Measurements from ENCODE around the gene PARP16.
A peak's percentile ranks its signal among the peaks of the same experiment; 100 is the strongest.

The PARP16 gene, protein sequence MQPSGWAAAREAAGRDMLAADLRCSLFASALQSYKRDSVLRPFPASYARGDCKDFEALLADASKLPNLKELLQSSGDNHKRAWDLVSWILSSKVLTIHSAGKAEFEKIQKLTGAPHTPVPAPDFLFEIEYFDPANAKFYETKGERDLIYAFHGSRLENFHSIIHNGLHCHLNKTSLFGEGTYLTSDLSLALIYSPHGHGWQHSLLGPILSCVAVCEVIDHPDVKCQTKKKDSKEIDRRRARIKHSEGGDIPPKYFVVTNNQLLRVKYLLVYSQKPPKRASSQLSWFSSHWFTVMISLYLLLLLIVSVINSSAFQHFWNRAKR

DNA sequence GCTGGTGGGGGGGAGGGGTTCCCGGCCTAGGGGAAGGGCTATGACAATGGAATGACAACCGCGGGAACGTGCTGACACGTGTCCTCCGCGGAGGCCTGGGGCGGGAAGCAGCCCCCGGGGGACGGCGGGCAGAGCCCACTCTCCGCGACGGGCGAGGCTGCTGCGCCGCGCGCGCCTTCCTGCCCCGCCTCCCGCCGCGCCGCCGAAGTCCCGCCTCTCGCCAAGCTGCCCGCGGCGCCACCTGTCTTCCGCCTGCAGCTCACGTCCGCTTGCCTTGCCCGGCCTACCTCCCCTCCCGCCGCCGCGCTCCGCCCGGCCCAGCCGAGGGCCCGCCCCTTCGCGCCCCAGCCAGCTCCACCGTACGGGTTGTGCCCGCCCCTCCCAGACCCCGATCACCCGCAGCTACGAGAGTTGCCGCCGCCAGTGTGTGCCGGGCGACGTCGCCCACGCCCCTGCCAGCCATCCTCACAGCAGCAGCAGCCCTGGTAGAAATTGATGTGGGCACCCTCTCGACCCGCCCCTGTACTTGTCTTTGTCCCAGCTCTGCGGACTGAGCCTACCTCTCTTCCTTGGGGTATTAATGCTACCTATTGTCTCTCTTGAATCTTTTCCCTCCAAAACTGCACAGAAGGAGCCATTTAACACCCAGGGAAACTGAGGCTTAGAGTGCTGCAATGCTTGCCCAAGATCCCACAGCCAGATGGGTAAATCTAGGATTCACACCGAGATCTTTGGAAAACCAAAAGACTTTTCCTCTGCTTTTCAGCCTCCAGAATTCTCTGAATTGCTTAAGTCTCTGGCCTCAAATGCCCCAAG lies at the start of gene PARP16:
Gene PARP16 (minus strand): TSS at position 180 of the 816 bp plus-strand sequence. CDS start 457 bp downstream, outside the sequence.
- DNase-seq, result peak; percentile 96

DNA sequence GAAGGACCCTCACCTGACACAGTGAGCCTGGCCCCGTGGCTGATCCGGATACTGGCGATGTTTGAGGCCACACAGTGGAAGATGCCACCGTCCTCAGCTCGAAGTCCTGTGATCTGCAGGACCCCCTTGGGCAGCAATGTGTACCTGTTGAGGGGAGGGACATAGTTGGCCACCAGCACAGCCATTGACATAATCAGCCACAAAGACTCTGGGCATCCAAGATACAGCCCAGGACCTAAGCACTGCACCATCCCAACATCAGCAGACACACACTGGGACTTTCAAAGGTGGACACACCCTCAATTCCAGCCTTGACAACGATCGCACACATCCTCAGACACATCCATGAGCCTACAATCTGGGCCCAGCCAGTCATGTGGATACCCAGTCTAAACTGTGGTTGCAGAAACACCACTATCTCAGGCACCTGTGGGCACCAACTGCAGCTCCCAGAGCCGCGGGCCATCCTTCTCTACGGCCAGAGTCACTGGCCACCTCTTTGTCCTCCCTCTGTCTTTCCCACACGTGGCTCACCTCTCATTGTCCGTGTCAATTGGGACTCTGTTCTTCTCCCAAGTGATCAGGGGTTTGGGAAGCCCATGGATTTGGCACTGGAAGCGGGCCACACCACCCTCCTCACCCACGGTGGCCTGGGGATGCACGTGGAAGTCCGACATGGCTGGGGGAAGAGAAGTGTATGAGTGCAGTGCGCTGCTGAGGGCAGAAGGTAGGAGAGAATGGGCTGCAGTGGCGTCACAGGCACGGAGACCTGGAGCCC lies 48.8 kb upstream of the PARP16 start:
- DNase-seq, result no peak

DNA sequence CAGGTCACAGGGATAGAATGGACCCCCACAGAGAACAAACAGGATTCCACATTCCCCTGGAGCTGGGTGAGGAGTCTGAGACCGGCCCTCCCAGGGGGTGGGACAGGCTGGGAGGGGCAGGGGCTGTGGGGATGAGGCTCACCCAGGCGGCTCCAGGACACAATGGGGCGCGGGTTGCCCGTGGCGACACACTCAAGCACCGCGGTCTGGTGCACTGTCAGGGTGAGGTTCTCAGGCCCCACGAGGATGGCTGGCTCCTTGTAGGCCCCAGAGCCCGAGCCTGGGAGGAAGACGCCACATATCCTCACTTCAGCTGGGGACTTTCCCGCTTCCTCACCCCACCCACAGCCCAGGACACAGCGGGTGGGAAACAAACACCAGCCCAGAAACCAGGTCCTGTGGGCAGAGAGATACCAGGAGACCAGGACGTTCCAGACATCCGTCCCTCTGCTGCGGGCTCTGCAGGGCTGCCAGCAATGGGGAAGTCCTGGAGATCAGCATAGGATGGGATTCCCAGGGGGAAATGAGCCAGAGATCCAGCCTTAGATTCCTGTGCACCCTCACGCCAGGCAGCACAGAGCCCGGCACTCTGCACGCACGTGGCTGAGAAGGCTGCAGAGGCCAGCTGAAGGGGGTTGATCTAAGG lies 48.0 kb upstream of the PARP16 start:
- no peak for DNase-seq

DNA sequence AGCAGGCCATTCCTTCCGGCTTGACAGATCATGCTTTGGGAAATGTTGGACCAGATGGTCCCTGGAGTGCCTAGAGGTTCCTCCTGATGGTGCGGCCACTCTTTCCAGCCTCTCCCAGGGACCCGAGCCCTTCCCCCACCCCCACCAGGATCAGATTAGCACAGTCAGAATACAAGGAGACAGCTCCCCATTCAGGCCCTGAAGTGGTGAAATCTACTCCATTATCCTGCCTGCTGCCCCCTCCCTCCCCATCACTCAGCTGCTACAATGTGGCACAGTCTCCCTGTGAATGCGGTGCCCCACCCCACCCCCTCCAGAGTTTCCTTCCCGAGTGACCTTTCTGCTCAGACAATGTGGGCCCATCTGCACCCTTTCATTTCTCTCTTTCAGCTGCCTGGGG lies 47.2 kb upstream of the PARP16 start:
- DNase-seq, result no peak

DNA sequence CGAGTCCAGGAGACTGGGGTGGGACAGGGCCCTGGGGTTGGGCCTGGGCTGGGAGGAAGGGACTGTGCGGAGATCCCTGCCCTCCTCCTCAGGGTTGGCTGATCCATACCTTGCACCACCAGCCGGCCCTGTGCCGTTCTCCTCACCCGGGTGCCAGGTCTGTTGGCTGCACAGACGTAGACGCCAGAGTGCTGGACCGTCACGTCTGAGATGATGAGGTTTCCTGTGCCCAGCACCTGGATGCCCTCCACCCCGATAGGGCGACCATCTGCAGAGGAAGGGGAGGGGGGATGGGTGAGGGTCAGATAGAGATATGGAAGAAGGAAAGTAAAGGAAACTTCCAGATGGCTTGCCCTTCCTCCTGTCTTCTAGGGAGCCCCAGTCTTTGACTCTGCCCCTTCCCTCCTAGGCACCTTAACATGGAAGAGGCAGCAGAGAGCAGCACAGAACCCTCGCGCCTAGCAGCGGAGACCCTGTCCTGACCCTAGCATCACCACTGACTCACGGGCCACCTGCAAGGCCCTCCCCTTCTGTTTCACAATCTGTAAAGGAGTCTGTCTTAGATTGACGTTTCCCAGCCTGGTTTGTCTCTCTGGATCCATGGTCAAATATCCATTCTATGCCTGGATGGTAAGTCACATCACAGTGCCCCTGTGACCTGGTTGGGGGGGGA lies 46.6 kb upstream of the PARP16 start:
- no peak for DNase-seq

DNA sequence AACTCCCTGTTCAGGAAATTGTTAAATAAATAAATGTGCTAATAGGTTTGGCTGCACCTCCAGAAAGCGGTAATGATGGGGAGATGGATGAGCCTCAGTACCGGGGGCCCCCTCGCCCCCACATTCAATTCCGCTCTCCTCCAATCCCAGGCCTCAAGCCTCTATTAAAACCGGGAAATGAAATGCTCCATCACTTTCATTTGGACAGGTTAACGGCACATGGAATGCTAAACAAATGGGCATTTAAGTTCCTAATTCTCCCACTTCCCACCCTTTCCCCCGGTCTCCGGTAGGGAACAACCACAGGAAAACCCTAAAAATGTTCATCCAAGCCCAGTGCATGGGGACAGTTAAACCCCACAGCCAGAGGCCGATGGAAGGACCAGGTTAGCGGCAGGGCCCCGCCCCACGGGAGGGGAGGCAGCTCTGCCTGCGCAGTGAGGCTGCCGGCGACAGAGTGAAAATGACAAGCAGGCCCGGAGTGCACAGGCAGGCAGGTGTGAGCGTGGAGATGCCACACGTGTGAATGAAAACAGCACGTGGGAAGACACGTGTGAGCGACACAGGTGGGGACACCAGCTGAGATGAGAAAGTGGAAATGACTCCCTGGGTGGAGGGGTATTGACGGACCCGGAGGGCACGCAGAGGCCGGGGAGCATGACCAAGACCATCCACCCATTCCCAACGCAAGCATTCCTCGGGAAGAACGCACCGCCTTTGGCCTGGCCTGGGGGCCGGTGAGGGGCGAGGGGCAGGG lies 45.9 kb upstream of the PARP16 start:
- no peak for DNase-seq

DNA sequence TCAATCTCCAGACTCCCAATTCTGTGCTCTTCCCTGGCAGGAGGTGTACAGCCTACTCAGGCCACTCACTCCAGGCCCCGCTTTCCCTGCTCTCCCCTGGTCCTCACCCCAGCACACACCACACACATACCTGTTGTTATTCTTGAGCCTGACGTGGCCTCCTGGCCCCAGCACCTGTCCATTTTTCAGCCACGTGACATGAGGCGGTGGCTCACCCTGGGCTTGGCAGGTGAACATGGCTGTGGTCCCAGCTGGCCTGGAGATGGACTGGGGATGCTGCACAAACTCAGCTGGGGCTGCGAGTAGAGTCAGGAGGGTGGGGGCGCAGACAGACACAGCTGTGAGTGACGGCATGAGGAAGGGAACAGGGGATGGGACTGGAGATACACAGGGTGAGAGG lies 45.1 kb upstream of the PARP16 start:
- DNase-seq, result no peak

DNA sequence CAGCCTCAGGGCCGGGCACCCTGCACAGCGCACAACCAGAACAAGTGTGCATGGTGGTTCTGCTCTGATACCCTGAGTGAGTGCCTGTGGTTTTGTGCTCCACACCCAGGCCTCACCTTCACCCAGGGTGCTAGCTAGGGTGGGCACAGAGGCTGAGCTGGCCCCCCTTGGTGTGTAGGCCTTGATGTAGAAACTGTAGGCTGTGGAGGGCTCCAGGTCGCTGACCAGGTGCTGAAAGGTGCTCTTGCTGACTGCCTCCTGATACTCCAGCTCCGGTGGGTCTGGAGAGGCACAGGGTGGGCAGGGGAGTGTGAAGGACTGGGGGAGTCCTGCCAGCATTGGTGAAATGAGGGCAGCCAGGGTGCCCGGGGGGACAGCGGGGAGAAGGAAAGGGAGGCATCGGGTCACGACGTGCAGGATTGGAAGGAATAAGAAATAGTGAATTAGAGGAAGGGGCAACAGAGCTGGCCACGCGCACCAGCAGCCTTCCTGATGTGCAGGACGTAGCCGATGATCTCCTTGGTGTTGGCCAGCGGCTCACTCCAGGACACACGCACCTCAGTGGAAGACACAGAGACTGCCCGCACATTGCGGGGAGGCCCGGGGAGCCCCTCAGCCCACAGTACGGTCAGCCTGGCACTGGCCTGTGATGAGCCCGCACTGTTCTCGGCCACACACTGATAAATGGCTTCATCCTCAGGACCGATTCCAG lies 44.4 kb upstream of the PARP16 start:
- no peak for DNase-seq

DNA sequence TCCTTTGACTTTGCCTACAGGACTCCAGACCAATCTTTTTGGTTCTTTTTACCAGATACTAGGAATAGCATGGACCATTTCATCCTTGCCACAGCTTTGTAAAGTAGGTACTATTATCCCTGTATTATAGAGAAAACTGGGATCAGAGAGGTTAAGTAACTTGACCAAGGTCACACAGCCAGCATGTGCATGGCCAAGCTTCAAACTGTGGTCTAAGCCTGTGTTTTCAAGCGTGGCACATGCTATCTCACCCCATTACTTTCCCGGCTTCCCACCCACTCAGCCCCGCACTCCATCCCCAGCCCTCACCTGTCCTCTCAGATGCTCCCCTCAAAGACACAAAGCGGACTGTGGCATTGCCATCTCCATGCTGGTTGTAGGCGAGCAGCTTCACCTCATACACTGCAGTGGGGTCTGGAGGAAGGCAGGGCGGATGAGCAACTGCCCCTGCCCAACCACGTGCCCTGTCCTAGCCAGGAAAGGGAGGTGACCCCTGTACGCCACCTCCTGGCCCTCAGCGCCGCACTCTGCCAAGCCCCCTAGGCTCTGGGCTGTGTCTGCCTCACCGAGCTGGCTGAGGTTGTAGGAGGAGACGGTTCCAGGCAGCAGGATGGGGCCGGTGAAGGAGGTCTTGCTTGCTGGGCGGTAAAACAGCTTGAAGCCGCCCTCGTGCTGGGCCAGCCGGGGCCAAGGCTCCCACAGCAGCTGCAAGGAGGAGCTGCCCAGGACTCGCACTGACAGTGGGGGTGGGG lies 43.5 kb upstream of the PARP16 start:
- DNase-seq, result no peak

DNA sequence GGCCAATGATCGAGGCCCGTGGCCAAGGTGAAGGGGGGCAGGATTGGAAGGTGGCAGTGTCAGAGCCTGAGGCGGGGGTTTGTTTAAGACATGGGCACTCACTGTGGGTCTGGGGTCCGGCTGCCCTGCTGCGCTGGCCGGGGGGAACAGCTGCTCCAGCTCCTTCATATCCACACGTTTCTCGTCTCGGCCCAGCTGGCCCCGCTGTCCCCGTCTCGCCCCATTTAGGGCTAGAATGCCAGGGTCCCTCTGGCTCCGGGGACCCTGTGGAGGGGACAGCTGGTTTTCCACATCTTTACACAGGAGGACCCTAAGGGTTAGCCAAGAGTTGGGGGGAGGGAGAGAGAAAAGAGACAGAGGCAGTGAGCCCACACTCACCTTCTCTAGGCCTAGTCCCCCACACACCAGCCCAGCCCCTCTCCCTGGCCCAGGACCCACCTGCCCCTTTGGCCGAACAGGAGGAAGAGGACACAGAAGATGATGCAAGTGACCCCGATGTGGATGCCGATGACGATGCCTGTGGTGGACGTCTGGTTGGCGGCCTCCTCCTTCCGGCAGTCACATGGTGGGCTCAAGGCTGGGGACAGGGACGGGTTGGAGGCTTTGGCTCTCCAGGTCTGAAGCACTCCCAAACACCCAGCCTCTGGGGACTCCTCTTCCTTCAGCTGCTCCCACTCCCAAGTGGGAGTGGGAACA lies 42.8 kb upstream of the PARP16 start:
- DNase-seq, result no peak

DNA sequence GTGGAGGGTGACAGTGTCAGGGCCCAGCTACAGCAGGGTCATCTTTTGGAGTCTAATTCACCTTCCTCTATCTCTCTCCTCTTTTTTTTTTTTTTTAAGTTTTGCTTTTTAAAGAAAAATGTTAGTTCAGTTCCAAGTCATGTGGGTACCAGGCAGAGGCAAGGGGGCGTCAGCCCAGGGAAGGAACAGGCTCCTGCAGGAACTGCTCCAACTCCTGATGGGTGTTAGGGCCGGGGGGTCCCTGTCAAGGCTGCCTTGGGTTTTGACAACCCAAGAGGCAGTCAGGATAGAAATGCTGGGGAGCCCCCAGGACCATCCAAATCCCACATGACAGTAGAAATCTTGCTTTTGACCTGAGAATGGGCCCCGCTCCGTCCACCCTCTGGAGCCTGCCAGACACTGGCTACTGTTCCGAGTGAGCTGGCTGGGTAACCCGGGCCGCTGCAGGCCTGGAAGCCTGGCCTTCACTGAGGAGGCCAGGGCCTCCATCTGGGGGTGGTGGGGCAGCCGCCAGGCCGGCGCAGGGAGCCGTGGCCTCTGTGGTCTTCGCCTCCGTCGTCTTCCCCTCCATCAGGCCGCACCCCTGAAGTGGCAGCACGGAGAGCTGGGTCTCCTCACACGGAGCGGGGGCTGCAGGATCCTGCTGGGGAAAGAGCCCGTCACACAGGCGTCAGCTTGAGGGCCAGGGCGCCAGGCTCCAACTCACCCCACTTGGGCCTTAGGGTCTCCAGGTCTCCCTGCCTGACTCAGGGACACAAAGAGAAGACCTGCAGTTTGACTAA lies 42.0 kb upstream of the PARP16 start:
- no peak for DNase-seq

DNA sequence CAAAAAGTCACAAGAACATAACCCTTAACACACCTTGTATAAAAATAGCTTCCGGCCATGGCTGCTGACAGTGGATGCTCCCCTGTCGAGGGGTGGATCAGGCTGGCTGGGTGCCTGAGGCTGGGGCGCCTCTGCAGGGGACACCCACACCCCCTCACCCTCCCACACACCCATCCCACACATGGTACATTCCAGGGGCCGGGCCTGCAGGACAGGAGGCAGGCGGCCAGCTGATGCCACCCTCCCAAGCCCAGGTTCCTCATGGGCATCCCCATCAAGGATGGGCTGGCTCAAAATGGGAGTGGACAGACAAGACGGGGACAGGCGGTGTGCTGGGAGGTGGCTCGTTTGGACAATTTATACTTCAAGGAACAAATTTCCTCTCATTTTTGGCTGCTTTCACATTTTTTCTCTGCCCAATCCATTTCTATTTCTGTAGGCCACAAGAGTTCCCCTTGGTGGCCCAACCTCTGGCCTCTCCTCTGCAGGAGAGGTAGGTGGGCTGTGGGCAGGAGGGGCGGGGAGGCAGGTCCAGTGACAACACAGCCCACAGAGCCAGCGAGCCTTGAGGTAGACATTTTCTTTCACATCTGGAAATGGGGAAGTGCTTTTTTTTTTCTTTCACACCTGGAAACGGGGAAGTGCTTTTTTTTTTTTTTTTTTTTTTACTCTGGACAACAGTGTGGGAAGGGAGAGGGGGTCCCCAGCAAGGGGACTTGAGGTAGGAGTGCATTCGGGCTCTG lies 41.1 kb upstream of the PARP16 start:
- no peak for DNase-seq

DNA sequence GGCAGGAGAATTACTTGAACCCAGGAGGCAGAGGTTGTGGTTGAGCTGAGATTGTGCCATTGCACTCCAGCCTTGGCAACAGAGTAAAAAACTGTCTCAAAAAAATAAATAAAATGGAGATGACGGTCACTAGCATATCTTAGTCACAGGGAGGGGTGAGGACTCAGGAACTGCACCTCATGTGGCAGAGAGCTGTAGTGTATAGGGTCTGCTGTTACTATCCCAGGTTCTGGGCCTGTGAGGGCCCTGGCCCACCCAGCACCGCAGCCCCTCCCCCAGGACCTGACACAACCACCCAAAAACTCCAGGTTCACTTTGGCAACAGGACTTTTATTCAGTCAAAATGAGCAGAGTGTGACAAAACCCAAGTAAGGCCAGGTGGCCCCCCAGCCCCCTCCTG lies 40.1 kb upstream of the PARP16 start:
- DNase-seq, result no peak

DNA sequence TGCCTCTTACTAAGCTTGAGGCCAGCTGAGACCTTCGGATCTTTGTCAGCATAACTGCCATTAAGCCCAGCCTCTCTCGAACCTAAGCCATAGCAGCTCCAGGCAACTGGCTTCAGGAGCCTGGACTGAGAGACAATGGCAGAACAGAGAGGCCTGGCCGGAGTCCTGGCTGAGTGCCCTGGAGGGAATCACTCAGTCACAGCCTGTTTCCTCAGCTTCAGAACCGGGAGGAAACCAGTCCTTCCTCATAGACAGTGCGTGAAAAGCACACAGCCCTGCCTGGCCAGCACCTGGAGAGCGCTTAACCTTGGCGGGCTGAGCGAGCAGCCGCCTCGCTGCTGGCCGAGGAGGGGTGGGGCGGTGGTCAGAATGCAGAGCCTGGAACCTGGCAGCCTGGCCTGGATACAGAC lies 39.4 kb upstream of the PARP16 start:
- no peak for DNase-seq

DNA sequence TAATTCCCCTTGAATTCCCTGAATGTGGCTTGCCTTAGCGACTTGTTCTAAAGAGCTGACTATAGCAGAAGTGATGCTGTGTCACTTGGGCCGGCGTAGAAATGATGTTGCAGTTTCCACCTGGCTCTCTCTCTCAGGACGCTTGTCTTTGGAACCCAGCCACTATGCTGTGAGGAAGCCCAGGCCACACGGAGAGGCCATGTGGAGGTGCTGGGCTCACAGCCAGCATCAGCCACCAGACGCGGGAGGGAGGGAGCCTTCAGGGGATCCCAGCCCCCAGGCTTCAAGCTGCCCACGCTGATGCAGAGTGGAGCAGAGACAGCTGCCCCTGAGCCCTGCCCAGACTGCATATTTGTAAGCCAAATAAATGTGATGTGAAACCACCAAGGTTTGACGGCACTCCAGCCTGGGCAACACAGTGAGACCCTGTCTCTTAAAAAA lies 36.4 kb upstream of the PARP16 start:
- DNase-seq, result no peak

DNA sequence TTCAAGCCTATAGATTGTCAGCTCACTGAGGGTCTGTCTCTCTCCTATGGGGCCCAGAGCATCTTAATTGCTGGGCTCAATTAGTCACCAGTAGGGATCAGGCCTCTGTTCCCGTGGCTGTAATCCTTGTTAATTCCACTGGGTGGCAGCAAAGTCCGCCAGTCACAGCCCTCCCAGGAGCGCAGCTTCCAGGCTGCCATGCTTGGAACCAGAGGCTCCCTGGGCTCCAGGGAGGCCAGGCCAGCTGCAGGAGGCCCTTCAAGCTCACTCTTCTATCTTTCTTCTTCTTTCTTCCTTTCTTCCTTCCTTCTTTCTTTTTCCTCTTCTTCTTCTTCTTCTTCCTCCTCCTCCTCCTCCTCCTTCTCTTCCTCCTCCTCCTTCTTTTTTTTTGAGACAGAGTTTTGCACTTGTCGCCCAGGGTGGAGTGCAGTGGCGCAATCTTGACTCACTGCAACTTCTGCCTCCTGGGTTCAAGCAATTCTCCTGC lies 32.2 kb upstream of the PARP16 start:
- DNase-seq, result peak; percentile 89

DNA sequence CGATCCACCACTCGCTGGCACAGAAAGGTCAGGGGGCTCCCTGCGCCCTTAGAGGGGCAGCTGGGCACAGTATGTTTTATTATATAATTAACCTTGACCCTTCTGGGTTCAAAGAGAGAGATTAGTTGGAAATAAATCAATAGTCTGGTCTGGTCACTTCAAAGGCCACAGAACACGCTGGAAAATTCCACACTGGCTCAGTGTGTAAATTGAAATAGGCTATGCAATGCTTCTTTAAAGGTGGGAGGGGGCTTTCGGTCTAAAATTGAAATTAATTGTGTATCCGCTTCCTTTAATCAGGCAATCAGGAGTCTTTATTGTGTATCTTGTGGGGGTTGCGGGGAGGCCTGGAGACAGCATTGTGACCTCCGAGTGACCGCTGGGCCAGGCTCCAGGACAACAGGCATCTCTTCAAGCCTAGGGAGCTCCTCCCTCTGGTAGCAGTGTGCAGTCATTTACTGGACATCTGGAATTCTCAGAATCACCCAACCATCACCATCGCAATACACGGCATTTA lies 25.8 kb upstream of the PARP16 start:
- DNase-seq, result no peak

DNA sequence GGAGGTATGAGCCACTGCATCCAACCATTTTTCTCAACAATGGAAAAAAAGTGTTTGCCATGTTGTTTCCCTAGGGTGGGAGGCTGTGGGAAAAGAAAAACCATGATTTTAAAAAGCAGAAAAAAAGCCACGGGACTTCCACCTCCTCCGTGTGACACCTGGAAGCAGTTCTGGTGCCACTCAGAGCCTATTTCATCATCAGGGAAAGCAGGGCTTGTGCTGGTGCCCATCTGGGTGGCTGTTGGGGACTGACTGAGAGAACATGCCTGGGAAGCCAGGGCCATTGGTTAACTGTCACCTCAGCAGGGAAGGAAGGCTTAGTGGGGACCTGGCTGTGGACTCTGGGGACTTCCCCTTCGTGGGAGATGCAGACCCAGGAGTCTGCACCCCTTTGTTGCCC lies 25.1 kb upstream of the PARP16 start:
- DNase-seq, result no peak

Data from activated CD8-positive, alpha-beta memory T cell treated with anti-CD3 and anti-CD28 coated beads for 24 hours (primary cell).